MM.1S (cell line): Measurements from ENCODE around the gene KCNJ5.

Experiments
- DNase-seq: peaks from one replicate; pipeline ENCODE4 v3.0.0-alpha.2; 2015
- H2AFZ ChIP-seq: fragments of 300-600 bp; sonication (generic); 2 replicates; pipeline ENCODE4 v1.6.0; 2016; ENCODE audit warnings: antibody characterized with exemption, low read length
- H3F3A ChIP-seq: fragments of 300-600 bp; sonication (generic); 2 replicates; pipeline ENCODE4 v1.6.1; 2016; ENCODE audit warnings: mild to moderate bottlenecking, antibody characterized with exemption, low read length, moderate library complexity, mixed read lengths; ENCODE audit not compliant: insufficient read depth
- H3K27ac ChIP-seq: fragments of 300-600 bp; sonication (generic); 2 replicates; pipeline ENCODE4 v1.5.1; 2016; ENCODE audit warnings: mild to moderate bottlenecking, low read length
- H3K27me3 ChIP-seq: fragments of 300-600 bp; sonication (generic); replicated peaks from 2 replicates; pipeline ENCODE4 v1.6.0; 2016; ENCODE audit warnings: low read length; ENCODE audit not compliant: insufficient read depth
- H3K36me3 ChIP-seq: fragments of 300-600 bp; sonication (generic); replicated peaks from 2 replicates; pipeline ENCODE4 v1.6.1; 2016; ENCODE audit warnings: mild to moderate bottlenecking, low read length, mixed read lengths; ENCODE audit not compliant: insufficient read depth
- H3K4me1 ChIP-seq: fragments of 300-600 bp; sonication (generic); 2 replicates; pipeline ENCODE4 v1.6.1; 2016; ENCODE audit warnings: low read length, mixed read lengths
- H3K4me2 ChIP-seq: fragments of 300-600 bp; sonication (generic); 2 replicates; pipeline ENCODE4 v1.6.0; 2016; ENCODE audit warnings: low read depth, low read length
- H3K4me3 ChIP-seq: fragments of 300-600 bp; sonication (generic); 2 replicates; pipeline ENCODE4 v1.5.1; 2016; ENCODE audit warnings: low read length, mixed read lengths
- H3K79me2 ChIP-seq: fragments of 300-600 bp; sonication (generic); 2 replicates; pipeline ENCODE4 v1.6.1; 2016; ENCODE audit warnings: mixed run types, low read length, mixed read lengths
- H3K9ac ChIP-seq: fragments of 300-600 bp; sonication (generic); 2 replicates; pipeline ENCODE4 v1.6.1; 2016; ENCODE audit warnings: low read length, mixed read lengths
- H3K9me2 ChIP-seq: fragments of 300-600 bp; sonication (generic); replicated peaks from 2 replicates; pipeline ENCODE4 v1.6.1; 2016; ENCODE audit warnings: mild to moderate bottlenecking, low read length, mixed read lengths; ENCODE audit not compliant: insufficient read depth
- H3K9me3 ChIP-seq: fragments of 300-600 bp; sonication (generic); replicated peaks from 2 replicates; pipeline ENCODE4 v1.6.1; 2016; ENCODE audit warnings: mild to moderate bottlenecking, low read length, mixed read lengths; ENCODE audit not compliant: insufficient read depth
- H4K20me1 ChIP-seq: fragments of 300-600 bp; sonication (generic); 2 replicates; pipeline ENCODE4 v1.6.1; 2016; ENCODE audit warnings: mild to moderate bottlenecking, low read length, moderate library complexity, mixed read lengths; ENCODE audit not compliant: insufficient read depth
- CTCF ChIP-seq: fragments of 300-600 bp; sonication (generic); IDR thresholded peaks from 2 replicates; pipeline ENCODE4 v1.5.1; 2016; ENCODE audit warnings: antibody characterized with exemption, low read length, mixed read lengths
- EZH2 ChIP-seq: fragments of 300-600 bp; sonication (generic); optimal IDR thresholded peaks from 2 replicates; pipeline ENCODE3; 2017; ENCODE audit warnings: low read depth, mild to moderate bottlenecking, antibody characterized with exemption, low read length, mixed read lengths
- EZH2phosphoT487 ChIP-seq: fragments of 300-600 bp; sonication (generic); IDR thresholded peaks from 2 replicates; pipeline ENCODE4 v1.6.1; 2018; ENCODE audit warnings: antibody characterized with exemption, low read length

Gene KCNJ5

GRCh38 chr11:128897826-128898225 lies 6.7 kb downstream of the KCNJ5 start:
- no peaks in the 10 kb centered on the region for H3K9me3 ChIP-seq
- DNase-seq: no peak
- H3F3A ChIP-seq: peaks cover 8% of the 10 kb centered on the region; the same call in 1 of the 2 replicates
- H3K27me3 ChIP-seq: no peaks in the 10 kb centered on the region
- H3K79me2 ChIP-seq: no peaks in the 10 kb centered on the region
- H3K9ac ChIP-seq: no peak overlapping the region
- H3K4me1 ChIP-seq: peaks cover 21% of the 10 kb centered on the region
- no peak overlapping the region for H2AFZ ChIP-seq
- H3K4me3 ChIP-seq: no peak overlapping the region
- TF ChIP-seq EZH2phosphoT487 (no peak), CTCF (no peak), EZH2 (no peak)
- no peak overlapping the region for H3K4me2 ChIP-seq
- H3K36me3 ChIP-seq: no peaks in the 10 kb centered on the region
- H3K9me2 ChIP-seq: no peaks in the 10 kb centered on the region
- no peak overlapping the region for H3K27ac ChIP-seq
- H4K20me1 ChIP-seq: no peaks in the 10 kb centered on the region

GRCh38 chr11:128898580-128899344 lies 7.6 kb downstream of the KCNJ5 start:
- H3K27ac ChIP-seq: no peak overlapping the region
- no peaks in the 10 kb centered on the region for H3K79me2 ChIP-seq
- H3K36me3 ChIP-seq: no peaks in the 10 kb centered on the region
- no peak for DNase-seq
- no peak overlapping the region for H2AFZ ChIP-seq
- H3K4me3 ChIP-seq: no peak overlapping the region
- H3K9me3 ChIP-seq: no peaks in the 10 kb centered on the region
- H3K9ac ChIP-seq: no peak overlapping the region
- H3K27me3 ChIP-seq: no peaks in the 10 kb centered on the region
- H3K4me2 ChIP-seq: no peak overlapping the region
- H3K4me1 ChIP-seq: peaks cover 12% of the 10 kb centered on the region
- peaks cover 5% of the 10 kb centered on the region; the same call in 1 of the 2 replicates for H3F3A ChIP-seq
- H3K9me2 ChIP-seq: no peaks in the 10 kb centered on the region
- H4K20me1 ChIP-seq: no peaks in the 10 kb centered on the region
- TF ChIP-seq CTCF (no peak), EZH2phosphoT487 (no peak), EZH2 (no peak)

- H3K9me3 ChIP-seq: no peaks in the 10 kb centered on the region
These were observed 9.3 kb downstream of the KCNJ5 start for GRCh38 chr11:128900468-128900867.

More at GRCh38 chr11:128900468-128900867, 9.3 kb downstream of the KCNJ5 start:
- Histone ChIP-seq H3K4me2 (no peak overlapping the region), H3K79me2 (no peaks in the 10 kb centered on the region), H3K27ac (no peak overlapping the region), H4K20me1 (no peaks in the 10 kb centered on the region), H3K36me3 (no peaks in the 10 kb centered on the region), H3K9me2 (no peaks in the 10 kb centered on the region), H3K9ac (no peak overlapping the region), H3F3A (no peaks in the 10 kb centered on the region), H3K4me3 (no peak overlapping the region), H2AFZ (no peak overlapping the region), H3K27me3 (no peaks in the 10 kb centered on the region; the same call in 1 of the 2 replicates), H3K4me1 (no peaks in the 10 kb centered on the region)
- no peak for TF ChIP-seq CTCF
- no peak for TF ChIP-seq EZH2
- TF ChIP-seq EZH2phosphoT487: no peak
- DNase-seq: no peak
